ENCODE data around the gene SMCHD1. TPM values are rescaled to one million over a fixed set of nuclear protein-coding genes. Genes with fewer than 3 reads are reported as not detected.

The SMCHD1 gene
- total RNA-seq, 2 donors from 2014 or later, result 61.8 to 72.5 TPM

DNA sequence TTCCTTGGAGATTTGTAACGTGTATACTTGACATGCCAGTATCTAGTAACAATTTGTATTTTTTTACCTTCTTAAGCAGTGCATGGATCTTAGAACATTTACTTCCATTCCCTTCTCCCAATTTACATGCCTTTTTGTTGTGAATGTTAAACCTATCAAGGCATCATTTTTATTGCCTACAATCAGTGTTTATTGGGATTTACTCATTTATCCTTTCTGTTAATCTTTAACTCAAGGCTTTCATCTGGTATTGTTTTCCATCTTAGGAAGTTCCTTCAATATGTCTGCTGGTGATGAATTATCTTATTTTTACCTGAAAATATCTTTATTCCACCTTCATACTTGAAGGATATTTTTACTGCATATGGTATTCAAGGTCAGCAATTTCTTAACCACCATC lies 102.8 kb downstream of the SMCHD1 start:
- no peak overlapping the region for H3K27ac ChIP-seq (ENCODE audit: low read depth, low read length)
- Mint-ChIP-seq H3K27me3 (ENCODE audit: insufficient read depth) (no peaks in the 10 kb centered on the region), H3K36me3 (ENCODE audit: low read depth) (peaks cover 27% of the 10 kb centered on the region), H3K9me3 (no peaks in the 10 kb centered on the region), H3K27ac (no peak overlapping the region), H3K4me1 (no peaks in the 10 kb centered on the region), H3K4me3 (no peak overlapping the region)
- H3K4me3 ChIP-seq (ENCODE audit: low read length), result no peak overlapping the region
- H3K36me3 ChIP-seq (ENCODE audit: control insufficient read depth, insufficient read depth, low read length), result peaks cover 67% of the 10 kb centered on the region
- no peaks in the 10 kb centered on the region for H3K9me3 ChIP-seq (ENCODE audit: control insufficient read depth, low read length)
- no peak for TF ChIP-seq CTCF (conservative IDR thresholded peaks at IDR 0.05)
- WGBS, 2 experiments (ENCODE audit: insufficient coverage in 1 of 2, insufficient read length in 1 of 2), result 91% methylated on average over 1 of the region's 1 CpG; no CpG with 5 or more reads in 1 of the 2 experiments
- no peak for DNase-seq
- H3K27me3 ChIP-seq (ENCODE audit: control insufficient read depth, insufficient read depth, low read length, poor library complexity, severe bottlenecking), result no peaks in the 10 kb centered on the region
- H3K9ac ChIP-seq (ENCODE audit: extremely low read depth, low read length, poor library complexity, severe bottlenecking), result no peak overlapping the region
- no peaks in the 10 kb centered on the region for H3K4me1 ChIP-seq (ENCODE audit: control insufficient read depth, insufficient read depth, low read length)

DNA sequence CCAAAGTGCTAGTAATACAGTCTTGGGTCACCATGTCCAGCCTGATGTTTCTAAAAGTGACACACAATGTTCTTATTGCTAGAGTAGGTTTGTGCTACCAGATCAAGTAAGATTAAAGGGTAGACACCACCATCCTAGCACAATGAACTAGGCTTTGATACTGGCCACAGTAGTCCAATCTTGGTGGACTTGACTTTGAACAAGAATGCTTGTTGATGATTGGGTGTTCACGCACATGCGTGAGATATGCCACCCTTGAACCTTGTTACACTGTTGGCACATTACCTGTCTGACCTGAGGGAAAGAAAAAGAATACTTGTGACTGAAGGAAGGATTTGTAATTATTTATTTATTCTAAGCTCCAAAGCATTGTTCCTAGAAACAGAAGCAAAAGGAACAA lies 119.1 kb downstream of the SMCHD1 start:
- H3K36me3 Mint-ChIP-seq (ENCODE audit: low read depth), result peaks cover 63% of the 10 kb centered on the region
- no peaks in the 10 kb centered on the region for H3K9me3 ChIP-seq (ENCODE audit: control insufficient read depth, low read length)
- no peak overlapping the region for H3K9ac ChIP-seq (ENCODE audit: extremely low read depth, low read length, poor library complexity, severe bottlenecking)
- H3K27me3 Mint-ChIP-seq (ENCODE audit: insufficient read depth), result no peaks in the 10 kb centered on the region
- no peaks in the 10 kb centered on the region for H3K9me3 Mint-ChIP-seq
- H3K4me3 ChIP-seq (ENCODE audit: low read length), result no peak overlapping the region
- H3K27me3 ChIP-seq (ENCODE audit: control insufficient read depth, insufficient read depth, low read length, poor library complexity, severe bottlenecking), result no peaks in the 10 kb centered on the region
- H3K4me3 Mint-ChIP-seq, result no peak overlapping the region
- no peak overlapping the region for H3K27ac ChIP-seq (ENCODE audit: low read depth, low read length)
- H3K4me1 Mint-ChIP-seq, result peaks cover 7% of the 10 kb centered on the region
- peaks cover 91% of the 10 kb centered on the region for H3K36me3 ChIP-seq (ENCODE audit: control insufficient read depth, insufficient read depth, low read length)
- H3K27ac Mint-ChIP-seq, result no peak overlapping the region
- peaks cover 8% of the 10 kb centered on the region for H3K4me1 ChIP-seq (ENCODE audit: control insufficient read depth, insufficient read depth, low read length)
- no peak for TF ChIP-seq CTCF (conservative IDR thresholded peaks at IDR 0.05)
- WGBS, 2 experiments (ENCODE audit: insufficient coverage in 1 of 2, insufficient read length in 1 of 2), result 100% methylated on average over 2 of the region's 2 CpGs
- DNase-seq, result no peak

GRCh38 chr18:2776601-2777000 lies 121.1 kb downstream of the SMCHD1 start:
- 86 to 100% methylated on average over 1 to 3 of the region's 3 CpGs for WGBS, 2 experiments (ENCODE audit: insufficient coverage in 1 of 2, insufficient read length in 1 of 2)
- TF ChIP-seq CTCF (conservative IDR thresholded peaks at IDR 0.05), result no peak
- DNase-seq, result no peak
- Histone ChIP-seq H3K36me3 (ENCODE audit: control insufficient read depth, insufficient read depth, low read length) (peaks cover 84% of the 10 kb centered on the region), H3K9ac (ENCODE audit: extremely low read depth, low read length, poor library complexity, severe bottlenecking) (no peak overlapping the region), H3K9me3 (ENCODE audit: control insufficient read depth, low read length) (no peaks in the 10 kb centered on the region), H3K4me1 (ENCODE audit: control insufficient read depth, insufficient read depth, low read length) (peaks cover 11% of the 10 kb centered on the region), H3K27me3 (ENCODE audit: control insufficient read depth, insufficient read depth, low read length, poor library complexity, severe bottlenecking) (no peaks in the 10 kb centered on the region), H3K4me3 (ENCODE audit: low read length) (no peak overlapping the region), H3K27ac (ENCODE audit: low read depth, low read length) (no peak overlapping the region)
- Mint-ChIP-seq H3K36me3 (ENCODE audit: low read depth) (peaks cover 55% of the 10 kb centered on the region), H3K9me3 (no peaks in the 10 kb centered on the region), H3K4me3 (no peak overlapping the region), H3K27me3 (ENCODE audit: insufficient read depth) (no peaks in the 10 kb centered on the region), H3K27ac (no peak overlapping the region), H3K4me1 (peaks cover 17% of the 10 kb centered on the region)
